ENCODE measurements around the gene CD79A.

Gene CD79A

GRCh38 chr19:41892173-41892902 is 15.3 kb downstream of the CD79A start:
- TF ChIP-seq, protein P1, sequence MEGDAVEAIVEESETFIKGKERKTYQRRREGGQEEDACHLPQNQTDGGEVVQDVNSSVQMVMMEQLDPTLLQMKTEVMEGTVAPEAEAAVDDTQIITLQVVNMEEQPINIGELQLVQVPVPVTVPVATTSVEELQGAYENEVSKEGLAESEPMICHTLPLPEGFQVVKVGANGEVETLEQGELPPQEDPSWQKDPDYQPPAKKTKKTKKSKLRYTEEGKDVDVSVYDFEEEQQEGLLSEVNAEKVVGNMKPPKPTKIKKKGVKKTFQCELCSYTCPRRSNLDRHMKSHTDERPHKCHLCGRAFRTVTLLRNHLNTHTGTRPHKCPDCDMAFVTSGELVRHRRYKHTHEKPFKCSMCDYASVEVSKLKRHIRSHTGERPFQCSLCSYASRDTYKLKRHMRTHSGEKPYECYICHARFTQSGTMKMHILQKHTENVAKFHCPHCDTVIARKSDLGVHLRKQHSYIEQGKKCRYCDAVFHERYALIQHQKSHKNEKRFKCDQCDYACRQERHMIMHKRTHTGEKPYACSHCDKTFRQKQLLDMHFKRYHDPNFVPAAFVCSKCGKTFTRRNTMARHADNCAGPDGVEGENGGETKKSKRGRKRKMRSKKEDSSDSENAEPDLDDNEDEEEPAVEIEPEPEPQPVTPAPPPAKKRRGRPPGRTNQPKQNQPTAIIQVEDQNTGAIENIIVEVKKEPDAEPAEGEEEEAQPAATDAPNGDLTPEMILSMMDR (conservative IDR thresholded peaks at IDR 0.05; ENCODE audit: control insufficient read depth, insufficient read depth, low read depth, low read length) = no peak
- H3K4me3 ChIP-seq (ENCODE audit: control insufficient read depth, low read depth, low read length) = no peak overlapping the region
- DNase-seq (ENCODE audit: low read depth) = no peak

- TF ChIP-seq, protein P1 (conservative IDR thresholded peaks at IDR 0.05; ENCODE audit: control insufficient read depth, insufficient read depth, low read depth, low read length) = no peak
- DNase-seq (ENCODE audit: low read depth) = peak; percentile 47
- H3K4me3 ChIP-seq (ENCODE audit: control insufficient read depth, low read depth, low read length) = no peak overlapping the region
Measured at GRCh38 chr19:41893899-41894298, 16.8 kb downstream of the CD79A start.

DNA sequence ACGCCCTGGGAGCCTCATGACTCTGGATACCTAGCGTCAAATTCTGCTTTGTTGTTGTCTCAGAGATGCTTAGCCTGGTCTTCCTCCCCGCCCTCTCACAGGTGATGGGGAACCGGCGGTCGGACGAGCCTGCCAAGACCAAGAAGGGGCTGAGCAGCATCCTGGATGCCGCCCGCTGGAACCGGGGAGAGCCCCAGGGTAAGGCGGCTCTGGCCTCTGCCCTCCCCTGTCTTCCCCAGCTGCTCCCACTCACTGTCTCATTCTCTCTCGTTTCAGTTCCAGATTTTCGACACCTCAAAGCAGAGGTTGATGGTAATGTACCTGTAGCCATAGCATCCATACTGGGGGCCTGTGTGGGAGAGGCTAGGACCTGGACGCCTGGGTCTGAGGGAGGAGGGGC is 17.3 kb downstream of the CD79A start:
- no peak for DNase-seq (ENCODE audit: low read depth)
- TF ChIP-seq, protein P1 (conservative IDR thresholded peaks at IDR 0.05; ENCODE audit: control insufficient read depth, insufficient read depth, low read depth, low read length) = no peak
- no peak overlapping the region for H3K4me3 ChIP-seq (ENCODE audit: control insufficient read depth, low read depth, low read length)

- TF ChIP-seq, protein P1 (conservative IDR thresholded peaks at IDR 0.05; ENCODE audit: control insufficient read depth, insufficient read depth, low read depth, low read length) = peak; percentile 26
- H3K4me3 ChIP-seq (ENCODE audit: control insufficient read depth, low read depth, low read length) = no peak overlapping the region
- no peak for DNase-seq (ENCODE audit: low read depth)
Measured at GRCh38 chr19:41895745-41896580, 18.9 kb downstream of the CD79A start.

- DNase-seq (ENCODE audit: low read depth) = no peak
- no peak overlapping the region for H3K4me3 ChIP-seq (ENCODE audit: control insufficient read depth, low read depth, low read length)
- TF ChIP-seq, protein P1 (conservative IDR thresholded peaks at IDR 0.05; ENCODE audit: control insufficient read depth, insufficient read depth, low read depth, low read length) = no peak
Measured at GRCh38 chr19:41896581-41896942, 19.5 kb downstream of the CD79A start.

GRCh38 chr19:41897181-41897580 is 20.1 kb downstream of the CD79A start:
- H3K4me3 ChIP-seq (ENCODE audit: control insufficient read depth, low read depth, low read length) = no peak overlapping the region
- DNase-seq (ENCODE audit: low read depth) = no peak
- TF ChIP-seq, protein P1 (conservative IDR thresholded peaks at IDR 0.05; ENCODE audit: control insufficient read depth, insufficient read depth, low read depth, low read length) = no peak

Data from fibroblast of mammary gland (primary cell).